Suppressor macrophage treated with lipopolysaccharide for 1 hour (primary cell): Measurements from ENCODE around the gene PPAT.

ENCODE experiments used
- DNase-seq, 3 donors: peaks; one replicate each; pipeline ENCODE4 v3.0.0-alpha.2; 2020 to 2022

PPAT gene

GRCh38 chr4:56433280-56433679 lies 2.1 kb downstream of the PPAT start:
- DNase-seq: no peak

DNA sequence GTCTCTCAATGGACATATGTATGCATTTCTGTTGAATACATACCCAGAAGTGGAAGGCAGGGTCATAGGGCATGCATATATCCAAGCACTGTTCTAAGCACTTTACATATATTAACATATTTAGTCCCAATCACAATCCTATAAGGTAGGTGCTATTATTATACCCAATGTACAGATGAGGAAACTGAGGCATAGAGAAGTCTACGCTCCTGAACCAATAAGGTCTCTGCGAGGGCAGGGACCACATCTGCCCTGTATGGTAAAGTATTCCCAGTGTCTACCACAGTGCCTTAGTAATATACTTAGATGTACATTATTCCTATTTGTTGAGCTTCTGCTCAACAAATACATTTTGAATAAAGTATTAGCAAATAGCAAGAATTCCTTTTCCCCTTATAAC lies 5.2 kb downstream of the PPAT start:
- DNase-seq: no peak

GRCh38 chr4:56427179-56427578 lies 8.2 kb downstream of the PPAT start:
- DNase-seq: no peak

GRCh38 chr4:56426273-56426672 lies 9.1 kb downstream of the PPAT start:
- no peak for DNase-seq

DNA sequence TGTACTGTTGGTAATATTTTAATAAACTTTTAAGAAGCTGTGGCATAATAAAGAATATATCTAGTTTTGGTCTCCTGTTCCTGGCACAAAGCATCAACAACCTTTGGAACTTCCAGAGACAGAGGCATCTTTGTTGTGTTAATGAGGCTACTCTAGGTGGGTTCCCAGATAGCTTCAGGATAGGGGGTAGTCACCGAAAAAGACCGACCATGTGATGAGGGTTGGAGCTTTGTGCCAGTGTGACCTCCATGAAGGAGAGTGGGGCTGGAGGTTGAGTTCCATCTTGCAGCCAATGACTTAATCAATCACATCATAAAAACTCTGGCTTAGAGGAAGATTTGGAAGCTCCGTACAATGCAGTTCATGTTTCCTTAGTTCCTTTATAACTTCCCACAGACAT lies 9.9 kb downstream of the PPAT start:
- no peak for DNase-seq

- peak; percentile 69 to 76 (median 71) for DNase-seq
These were observed 10.5 kb downstream of the PPAT start for GRCh38 chr4:56424697-56425514.

GRCh38 chr4:56424176-56424575 lies 11.2 kb downstream of the PPAT start:
- DNase-seq: no peak

DNA sequence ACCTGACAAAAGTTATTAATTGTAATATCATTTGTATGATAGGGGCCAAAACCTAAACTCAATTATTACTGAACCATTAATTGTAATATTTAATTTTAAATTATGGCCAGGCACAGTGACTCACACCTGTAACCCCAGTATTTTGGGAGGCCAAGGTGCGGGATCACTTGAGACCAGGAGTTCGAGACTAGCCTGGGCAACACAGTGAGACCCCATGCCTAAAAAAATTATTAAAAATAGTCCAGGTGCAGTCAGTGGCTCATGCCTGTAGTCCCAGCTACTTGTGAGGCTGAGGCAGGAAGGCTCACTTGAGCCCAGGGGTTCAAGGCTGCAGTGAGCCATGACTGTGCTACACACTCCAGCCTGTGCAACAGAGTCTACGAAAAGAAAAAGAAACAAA lies 18.0 kb downstream of the PPAT start:
- DNase-seq: no peak

DNA sequence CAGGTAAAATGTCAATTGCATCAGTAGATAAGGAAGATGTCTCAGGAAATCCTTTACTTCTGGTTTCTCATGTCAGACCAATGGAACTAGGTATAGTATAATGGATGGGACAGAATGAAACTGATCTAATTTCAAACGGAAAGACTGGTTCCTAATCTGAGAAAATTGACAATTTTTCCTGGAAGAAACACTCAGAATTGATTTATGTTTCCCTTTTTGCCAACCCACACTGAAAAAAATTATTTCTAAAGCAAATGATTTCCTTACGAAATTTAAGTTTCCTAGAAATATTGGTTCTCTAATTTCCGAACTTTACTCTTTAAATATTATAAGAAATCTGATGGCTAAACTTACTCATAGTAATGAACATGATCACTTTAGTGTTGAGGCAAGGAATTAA lies 19.1 kb downstream of the PPAT start:
- no peak for DNase-seq

DNA sequence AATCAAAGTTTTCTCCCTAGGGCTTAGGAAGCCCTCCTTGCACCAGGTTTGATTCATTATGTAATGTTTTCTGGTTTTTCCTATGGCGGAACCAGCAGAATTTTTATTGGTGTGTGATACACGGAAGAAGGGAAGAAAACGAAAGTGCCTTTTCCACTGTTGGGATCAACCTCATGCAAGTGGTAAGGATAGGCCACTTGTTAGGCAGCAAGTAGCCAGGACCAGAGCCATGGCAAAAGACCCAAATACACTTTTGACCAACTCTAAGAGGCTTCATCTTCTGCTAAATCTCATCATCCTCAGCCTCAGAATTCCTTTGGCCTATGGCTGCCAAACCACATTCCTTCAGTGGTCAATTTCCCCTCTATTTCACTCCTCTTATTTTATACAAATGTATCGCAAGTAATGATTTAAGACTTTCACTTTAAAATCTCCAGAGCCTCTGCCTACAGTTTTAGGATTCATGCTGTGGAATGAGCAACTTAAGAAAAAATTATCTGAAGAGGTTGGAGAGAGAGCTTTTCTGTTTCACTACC lies 21.2 kb downstream of the PPAT start:
- no peak for DNase-seq

DNA sequence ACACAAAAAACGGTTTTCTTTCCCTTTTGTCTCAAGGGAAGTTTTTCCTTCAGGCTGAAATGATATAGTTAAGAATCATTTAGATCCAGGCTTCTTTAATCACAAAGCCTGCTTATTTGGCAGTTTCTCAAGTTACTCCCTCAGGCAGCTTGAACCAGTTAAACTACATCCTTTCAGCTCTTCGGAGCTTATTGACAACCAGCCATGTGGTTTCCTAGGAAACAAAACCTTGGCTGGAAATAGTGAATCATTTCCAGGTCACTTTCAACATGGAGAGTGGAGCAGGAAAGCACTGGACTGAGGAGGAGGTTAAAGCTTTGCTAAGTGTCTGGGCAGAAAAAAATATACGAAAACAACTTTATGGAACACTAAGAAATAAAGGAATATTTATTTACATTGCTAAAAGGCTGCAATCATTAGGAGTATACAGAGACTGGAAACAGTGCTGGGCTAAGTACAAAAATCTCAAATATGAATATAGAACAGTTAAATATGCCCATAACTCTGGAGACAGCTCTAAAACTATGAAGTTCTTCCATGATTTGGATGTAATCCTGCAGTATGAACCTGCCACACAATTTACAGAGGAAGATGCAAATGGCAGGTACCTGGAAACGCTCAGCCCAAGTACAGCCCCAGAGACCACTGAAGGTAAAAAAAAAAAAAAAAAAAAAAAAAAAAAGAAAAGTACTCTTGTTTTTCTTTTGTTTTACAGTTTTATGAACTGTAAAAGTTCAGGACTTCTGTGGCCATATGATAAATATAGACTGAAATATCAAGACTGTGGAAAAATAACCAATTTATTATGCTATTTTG lies 25.0 kb downstream of the PPAT start:
- peak in 1 of 3 donors; percentile 6 for DNase-seq

- no peak for DNase-seq
These were observed 25.8 kb downstream of the PPAT start for GRCh38 chr4:56409511-56410090.

- DNase-seq: no peak
These were observed 26.4 kb downstream of the PPAT start for GRCh38 chr4:56408978-56409377.

DNA sequence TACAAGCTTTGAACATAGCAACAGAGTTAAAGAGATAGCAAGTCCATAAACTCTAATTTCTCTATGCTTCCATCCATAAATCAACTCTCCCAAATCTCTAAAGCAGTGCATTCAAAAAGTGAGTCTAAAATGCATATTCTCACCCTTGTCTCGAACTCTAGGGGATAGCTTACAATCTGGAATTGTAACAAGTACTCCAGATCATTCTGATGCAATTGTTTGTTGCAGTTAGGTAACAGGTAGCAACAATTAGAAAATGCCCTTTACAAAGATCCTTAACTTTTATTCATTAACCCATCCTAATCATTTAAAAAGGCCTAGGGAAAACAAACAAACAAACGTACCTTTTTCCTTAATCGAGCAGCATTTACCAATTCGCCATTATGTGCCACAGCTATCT lies 29.3 kb downstream of the PPAT start:
- no peak for DNase-seq

GRCh38 chr4:56405016-56405415 lies 30.4 kb downstream of the PPAT start:
- DNase-seq: no peak

DNA sequence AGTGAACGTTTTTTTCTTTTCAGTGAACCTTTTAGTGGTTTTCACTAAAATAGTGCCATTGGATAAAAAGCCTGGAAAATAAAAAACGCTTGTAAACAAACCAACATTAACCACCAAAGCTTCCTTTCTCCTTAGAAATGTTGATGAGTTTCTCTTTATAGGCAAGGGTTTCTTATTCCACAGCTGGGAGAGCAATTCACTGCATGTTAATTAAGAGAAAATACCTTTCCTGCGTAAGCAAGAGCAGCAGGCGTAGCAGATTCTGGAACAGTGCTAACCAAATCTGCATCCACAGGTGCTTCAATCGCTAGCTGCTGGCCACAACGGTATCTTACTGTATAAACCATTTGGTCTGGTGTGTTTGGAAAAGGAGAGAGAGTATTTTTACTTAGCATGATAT lies 34.9 kb downstream of the PPAT start:
- no peak for DNase-seq

DNA sequence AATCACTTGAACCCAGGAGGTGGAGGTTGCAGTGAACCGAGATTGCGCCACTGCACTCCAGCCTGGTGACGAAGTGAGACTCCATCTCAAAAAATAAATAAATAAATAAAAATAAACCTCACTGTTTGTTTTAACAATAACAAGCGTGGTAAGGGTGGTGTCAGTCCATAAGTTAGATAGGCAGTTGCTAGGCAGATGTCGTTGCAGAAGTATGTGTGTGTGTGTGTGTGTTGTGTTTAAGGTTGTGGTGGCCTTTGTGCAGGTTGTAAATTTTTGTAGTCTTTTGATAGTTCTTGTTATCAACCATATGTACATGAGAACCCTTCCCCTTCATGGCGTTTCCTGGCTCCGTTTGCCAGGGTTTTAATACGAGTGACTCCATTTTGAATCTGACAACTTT lies 44.1 kb downstream of the PPAT start:
- no peak for DNase-seq

- no peak for DNase-seq
These were observed 45.9 kb downstream of the PPAT start for GRCh38 chr4:56389558-56389957.

- no peak for DNase-seq
These were observed 47.1 kb downstream of the PPAT start for GRCh38 chr4:56388306-56388705.

GRCh38 chr4:56387023-56388001 lies 48.1 kb downstream of the PPAT start, which contains the start of gene AASDH:
AASDH (minus strand) TSS chr4:56387491; CDS start chr4:56384299, 3,192 bp downstream.
- peak; percentile 94 to 96 (median 95) for DNase-seq

DNA sequence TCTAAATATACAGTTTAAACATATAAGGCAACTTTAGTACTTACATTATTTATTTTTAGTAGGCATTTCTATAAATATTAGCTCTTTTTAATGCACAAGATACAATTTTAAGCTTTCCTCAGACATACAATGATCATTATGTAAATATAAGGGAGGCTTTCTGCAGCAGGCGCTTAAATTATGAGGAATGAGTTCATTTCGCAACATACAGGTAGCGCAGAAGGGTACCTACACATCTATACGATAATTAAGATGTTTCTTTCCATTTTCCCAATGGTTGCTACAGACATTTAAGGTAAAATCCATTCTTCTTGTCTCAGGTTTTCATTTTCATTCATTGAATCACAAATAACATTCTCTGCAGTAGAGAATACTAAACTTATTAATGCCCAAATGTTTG lies 49.3 kb downstream of the PPAT start:
- DNase-seq: no peak

DNA sequence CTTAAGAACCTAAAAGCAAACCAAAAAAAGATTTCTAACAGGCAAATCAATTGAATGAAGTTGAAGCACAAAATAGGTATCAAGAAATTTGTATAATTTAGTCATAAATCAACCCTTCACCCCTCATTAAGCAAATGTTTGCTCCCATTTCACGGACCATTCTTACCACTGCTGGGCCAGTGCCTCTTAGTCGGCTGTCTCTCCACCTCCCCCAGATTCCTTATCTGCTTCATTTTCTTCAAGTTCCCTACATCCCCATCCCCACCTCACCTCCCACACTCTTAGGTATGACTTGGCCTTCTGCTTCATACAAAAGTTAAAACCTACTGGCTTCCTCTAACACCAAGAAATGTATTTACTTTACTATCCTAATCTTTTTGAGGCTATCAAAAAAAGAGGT lies 60.0 kb downstream of the PPAT start:
- DNase-seq: no peak
